ENCODE measurements around the gene PEAK3.

- no peak for TF ChIP-seq CTCF (IDR thresholded peaks at IDR 0.05; ENCODE audit: low read length)
- no peak for TF ChIP-seq EZH2 (IDR thresholded peaks at IDR 0.05; ENCODE audit: borderline replicate concordance, low read length)
These were observed 37.6 kb upstream of the PEAK3 start for GRCh38 chr19:2319551-2319950.

Measured in OCI-LY1 (cell line).